AG04449 (cell line): Measurements from ENCODE around the gene DROSHA.

ENCODE experiments used
- CTCF ChIA-PET: fragments of 350-600 bp; formaldehyde crosslinking; extraction: SDS; loops from one replicate; lab custom pipeline; 2021; ENCODE audit warnings: antibody characterized with exemption; lab: Yijun Ruan, JAX
- POLR2A ChIA-PET: fragments of 400-600, 350-600 bp; formaldehyde crosslinking; extraction: SDS; loops from one replicate; lab custom pipeline; 2020; ENCODE audit warnings: antibody characterized with exemption, inconsistent platforms; lab: Yijun Ruan, JAX
- DNase-seq: peaks from one replicate; pipeline ENCODE4 v3.0.0-alpha.2; 2010; ENCODE audit warnings: low read depth, low spot score
- H3K4me3 ChIP-seq: 2 replicates; pipeline ENCODE4 v1.5.1; 2011; ENCODE audit warnings: low read depth, mild to moderate bottlenecking, control low read depth, low read length
- TF ChIP-seq, protein P1 (sequence below): IDR thresholded peaks from one replicate; pipeline ENCODE4 v1.5.1; 2011; ENCODE audit warnings: mild to moderate bottlenecking, moderate library complexity, low read length, control low read depth, inconsistent platforms; ENCODE audit not compliant: insufficient read depth; ENCODE audit errors: missing control alignments

DROSHA gene, protein sequence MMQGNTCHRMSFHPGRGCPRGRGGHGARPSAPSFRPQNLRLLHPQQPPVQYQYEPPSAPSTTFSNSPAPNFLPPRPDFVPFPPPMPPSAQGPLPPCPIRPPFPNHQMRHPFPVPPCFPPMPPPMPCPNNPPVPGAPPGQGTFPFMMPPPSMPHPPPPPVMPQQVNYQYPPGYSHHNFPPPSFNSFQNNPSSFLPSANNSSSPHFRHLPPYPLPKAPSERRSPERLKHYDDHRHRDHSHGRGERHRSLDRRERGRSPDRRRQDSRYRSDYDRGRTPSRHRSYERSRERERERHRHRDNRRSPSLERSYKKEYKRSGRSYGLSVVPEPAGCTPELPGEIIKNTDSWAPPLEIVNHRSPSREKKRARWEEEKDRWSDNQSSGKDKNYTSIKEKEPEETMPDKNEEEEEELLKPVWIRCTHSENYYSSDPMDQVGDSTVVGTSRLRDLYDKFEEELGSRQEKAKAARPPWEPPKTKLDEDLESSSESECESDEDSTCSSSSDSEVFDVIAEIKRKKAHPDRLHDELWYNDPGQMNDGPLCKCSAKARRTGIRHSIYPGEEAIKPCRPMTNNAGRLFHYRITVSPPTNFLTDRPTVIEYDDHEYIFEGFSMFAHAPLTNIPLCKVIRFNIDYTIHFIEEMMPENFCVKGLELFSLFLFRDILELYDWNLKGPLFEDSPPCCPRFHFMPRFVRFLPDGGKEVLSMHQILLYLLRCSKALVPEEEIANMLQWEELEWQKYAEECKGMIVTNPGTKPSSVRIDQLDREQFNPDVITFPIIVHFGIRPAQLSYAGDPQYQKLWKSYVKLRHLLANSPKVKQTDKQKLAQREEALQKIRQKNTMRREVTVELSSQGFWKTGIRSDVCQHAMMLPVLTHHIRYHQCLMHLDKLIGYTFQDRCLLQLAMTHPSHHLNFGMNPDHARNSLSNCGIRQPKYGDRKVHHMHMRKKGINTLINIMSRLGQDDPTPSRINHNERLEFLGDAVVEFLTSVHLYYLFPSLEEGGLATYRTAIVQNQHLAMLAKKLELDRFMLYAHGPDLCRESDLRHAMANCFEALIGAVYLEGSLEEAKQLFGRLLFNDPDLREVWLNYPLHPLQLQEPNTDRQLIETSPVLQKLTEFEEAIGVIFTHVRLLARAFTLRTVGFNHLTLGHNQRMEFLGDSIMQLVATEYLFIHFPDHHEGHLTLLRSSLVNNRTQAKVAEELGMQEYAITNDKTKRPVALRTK (N-terminal part only)

DNA sequence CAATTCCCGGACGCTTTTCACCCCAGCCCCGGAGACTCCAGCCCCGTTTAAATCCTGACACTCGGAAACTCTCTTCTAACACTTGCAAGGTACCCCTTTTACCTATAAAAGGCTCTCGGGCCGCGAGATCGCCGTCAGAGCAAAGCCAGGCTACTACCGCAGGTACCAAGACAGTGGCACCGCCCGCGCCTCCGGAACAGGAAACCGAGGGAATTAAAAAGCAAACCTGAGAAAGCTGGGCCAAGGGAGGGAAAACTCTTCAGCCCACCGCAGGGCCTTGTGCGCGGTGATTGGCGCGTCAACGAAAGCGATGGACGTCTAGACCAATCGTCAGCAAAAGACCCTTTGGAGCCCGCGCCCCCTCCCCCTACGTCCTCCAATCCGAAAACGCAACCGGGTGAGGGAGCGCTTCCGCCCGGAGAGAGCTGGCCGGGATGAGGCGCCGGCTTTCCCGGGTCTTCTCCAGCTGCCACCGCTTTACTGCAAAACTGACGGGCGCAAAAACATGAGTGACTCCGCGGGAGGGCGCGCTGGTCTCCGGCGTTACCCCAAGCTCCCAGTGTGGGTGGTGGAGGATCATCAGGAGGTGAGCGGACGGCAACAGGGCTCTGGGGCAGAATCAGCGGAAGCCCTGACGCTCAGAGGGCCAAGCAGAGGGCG is at the start of gene DROSHA, which contains the start of gene C5orf22:
DROSHA (minus strand) TSS at position 206 of the 660 bp plus-strand sequence. CDS start 3,034 bp downstream, outside the sequence.
C5orf22 (plus strand) TSS at position 414 of the 660 bp plus-strand sequence; CDS start at position 506, 92 bp downstream.
- TF ChIP-seq, protein P1, sequence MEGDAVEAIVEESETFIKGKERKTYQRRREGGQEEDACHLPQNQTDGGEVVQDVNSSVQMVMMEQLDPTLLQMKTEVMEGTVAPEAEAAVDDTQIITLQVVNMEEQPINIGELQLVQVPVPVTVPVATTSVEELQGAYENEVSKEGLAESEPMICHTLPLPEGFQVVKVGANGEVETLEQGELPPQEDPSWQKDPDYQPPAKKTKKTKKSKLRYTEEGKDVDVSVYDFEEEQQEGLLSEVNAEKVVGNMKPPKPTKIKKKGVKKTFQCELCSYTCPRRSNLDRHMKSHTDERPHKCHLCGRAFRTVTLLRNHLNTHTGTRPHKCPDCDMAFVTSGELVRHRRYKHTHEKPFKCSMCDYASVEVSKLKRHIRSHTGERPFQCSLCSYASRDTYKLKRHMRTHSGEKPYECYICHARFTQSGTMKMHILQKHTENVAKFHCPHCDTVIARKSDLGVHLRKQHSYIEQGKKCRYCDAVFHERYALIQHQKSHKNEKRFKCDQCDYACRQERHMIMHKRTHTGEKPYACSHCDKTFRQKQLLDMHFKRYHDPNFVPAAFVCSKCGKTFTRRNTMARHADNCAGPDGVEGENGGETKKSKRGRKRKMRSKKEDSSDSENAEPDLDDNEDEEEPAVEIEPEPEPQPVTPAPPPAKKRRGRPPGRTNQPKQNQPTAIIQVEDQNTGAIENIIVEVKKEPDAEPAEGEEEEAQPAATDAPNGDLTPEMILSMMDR = peak; percentile 0
- POLR2A ChIA-PET = interaction anchor here (0.7 to 0.9 kb wide), 2 partner anchors 9 to 167 kb away, joined by 3 to 4 read pairs; no protein-coding TSS in a partner anchor
- peak; percentile 72 for DNase-seq
- peak within 1 kb of the TSS; percentile 94 for H3K4me3 ChIP-seq
- CTCF ChIA-PET = interaction anchor here (0.9 to 1.9 kb wide), 4 partner anchors 9 to 14 kb away, joined by 3 to 7 read pairs (median 4); no protein-coding TSS in a partner anchor

DNA sequence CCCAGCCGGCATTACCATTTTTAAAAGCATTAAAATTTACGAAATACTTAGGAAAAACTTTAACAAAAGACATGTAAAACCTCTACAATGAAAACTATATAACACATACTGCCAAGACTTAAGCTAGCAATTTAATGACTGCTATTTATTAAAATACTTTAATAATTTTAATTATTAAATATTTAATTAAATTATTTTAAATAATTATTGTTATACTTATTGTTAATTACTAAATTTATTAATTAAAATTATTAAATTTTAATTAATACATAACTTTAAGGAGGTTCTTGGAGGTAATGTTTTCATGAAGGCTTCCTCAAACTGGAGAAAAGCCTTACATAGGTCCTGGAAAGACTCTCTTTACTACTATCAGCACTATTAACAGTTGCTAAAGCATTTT is 47.7 kb upstream of the DROSHA start:
- TF ChIP-seq, protein P1 = no peak
- no peak overlapping the region for H3K4me3 ChIP-seq
- ChIA-PET CTCF (interaction anchor here (0.6 to 2.4 kb wide), 6 partner anchors 9 to 514 kb away, joined by 3 to 21 read pairs (median 10); no protein-coding TSS in a partner anchor), POLR2A (no interaction called here)
- no peak for DNase-seq

DNA sequence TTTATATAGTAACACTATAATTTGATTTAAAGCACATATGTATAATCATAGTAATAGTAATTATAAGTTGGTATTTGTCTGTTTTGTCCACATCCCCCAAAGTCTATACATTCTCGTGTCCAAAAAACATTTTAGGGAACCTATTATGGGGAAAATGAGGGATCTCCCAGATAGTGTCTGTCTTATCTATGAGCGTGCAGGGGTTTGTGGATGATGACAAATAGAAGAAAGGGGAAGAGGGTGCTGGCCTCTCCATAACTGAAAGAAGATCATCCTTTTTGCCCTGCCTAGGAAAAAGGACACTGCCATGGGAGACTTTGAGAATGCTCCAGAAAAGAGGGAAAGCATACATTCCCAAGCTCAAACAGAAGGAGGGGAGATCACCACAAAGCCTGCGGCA is 45.5 kb upstream of the DROSHA start:
- no peak for DNase-seq
- no peak overlapping the region for H3K4me3 ChIP-seq
- TF ChIP-seq, protein P1 = no peak
- ChIA-PET POLR2A (no interaction called here), CTCF (no interaction called here)

DNA sequence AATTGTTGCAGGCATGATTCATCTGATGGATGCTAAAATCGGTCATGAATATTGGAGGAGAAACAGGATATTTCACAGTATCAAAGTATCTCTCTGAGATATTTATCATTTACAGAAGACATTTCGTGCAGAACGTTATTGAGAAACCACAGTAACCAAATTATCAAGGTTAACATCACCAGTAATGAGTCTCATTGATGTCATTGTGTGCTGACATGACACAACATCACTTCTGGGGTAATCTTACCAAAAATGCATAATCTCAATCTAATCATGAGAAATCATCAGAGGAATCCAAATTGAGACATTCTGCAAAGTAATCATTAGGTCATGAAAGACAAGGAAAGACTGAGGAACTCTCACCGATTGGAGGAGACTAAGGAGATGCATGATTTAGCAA is 42.9 kb upstream of the DROSHA start:
- ChIA-PET POLR2A (no interaction called here), CTCF (interaction anchor here (1.0 to 2.1 kb wide), 5 partner anchors 8 to 502 kb away, joined by 3 to 9 read pairs (median 7); no protein-coding TSS in a partner anchor)
- H3K4me3 ChIP-seq = no peak overlapping the region
- TF ChIP-seq, protein P1 = no peak
- DNase-seq = no peak

DNA sequence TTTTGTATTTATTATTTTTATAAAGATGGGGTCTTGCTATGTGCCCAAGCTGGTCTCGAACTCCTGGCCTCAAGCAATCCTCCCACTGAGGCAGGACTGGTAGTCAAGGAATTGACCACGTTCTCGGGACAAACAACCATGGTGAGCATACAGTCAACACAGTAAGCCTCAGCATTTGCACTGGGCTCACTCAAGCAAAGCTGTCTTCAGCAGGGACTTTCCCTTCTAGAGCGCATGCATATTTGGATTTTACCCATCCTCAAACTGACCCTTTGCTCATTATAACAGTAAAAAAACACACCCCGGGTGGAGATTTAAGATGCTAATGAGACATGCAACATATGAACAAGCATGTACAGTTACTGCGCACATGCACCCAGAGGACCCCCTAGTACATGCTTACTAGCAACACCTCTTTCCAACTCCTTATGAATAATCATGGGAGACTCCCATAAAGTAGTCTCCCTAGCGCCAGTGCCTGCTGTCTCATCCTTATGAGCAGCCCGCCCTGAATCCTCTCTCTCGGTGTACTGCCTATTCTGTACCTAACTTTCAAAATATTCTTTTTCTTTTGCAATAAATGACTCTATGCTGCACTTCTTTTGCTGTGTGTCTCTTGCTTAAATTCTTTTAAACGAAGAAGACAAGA is 41.7 kb upstream of the DROSHA start:
- ChIA-PET CTCF (interaction anchor here (1.0 to 1.5 kb wide), 3 partner anchors 9 to 503 kb away, joined by 3 to 7 read pairs (median 3); no protein-coding TSS in a partner anchor), POLR2A (no interaction called here)
- TF ChIP-seq, protein P1 = no peak
- DNase-seq = no peak
- H3K4me3 ChIP-seq = no peak overlapping the region
